ENCODE results near the gene CACNA1A. TPM values are rescaled to one million over a fixed set of nuclear protein-coding genes. Genes with fewer than 3 reads are reported as not detected.

The CACNA1A gene
- total RNA-seq, 6 experiments from 2014 or later = 1.3 to 13.2 (median 10.0) TPM

DNA sequence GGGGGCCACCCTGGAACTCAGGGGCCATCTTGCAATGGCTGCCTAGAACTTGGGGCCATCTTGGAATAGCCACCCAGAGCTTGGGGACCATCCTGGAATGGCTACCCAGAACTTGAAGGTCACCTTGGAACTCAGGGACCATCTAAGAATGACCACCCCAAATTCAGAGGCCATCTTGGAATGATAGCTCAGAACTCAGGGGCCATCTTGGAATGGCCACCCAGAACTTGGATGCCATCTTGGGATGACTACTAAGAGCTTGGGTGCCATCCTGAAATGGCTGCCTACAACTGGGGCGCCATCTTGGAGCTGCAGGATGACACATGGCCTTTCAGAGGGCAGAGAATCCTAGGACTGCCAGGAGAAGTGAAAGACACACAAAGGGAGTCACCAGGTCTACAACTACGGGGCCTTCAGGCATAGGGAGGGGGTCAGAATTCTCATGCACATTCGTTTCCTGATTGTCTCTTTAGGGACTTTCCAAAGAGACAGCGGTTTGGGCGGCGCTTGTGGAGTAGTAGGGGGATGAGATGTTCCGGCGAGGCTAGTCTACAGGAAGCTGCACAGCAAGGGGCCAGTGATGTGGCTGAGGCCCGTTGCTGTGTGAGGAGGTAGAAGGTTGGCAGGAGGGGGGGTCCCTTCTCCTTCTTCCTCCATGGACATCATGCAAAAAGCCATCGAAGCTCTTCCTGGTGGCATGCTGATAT, 231.1 kb downstream of the CACNA1A start:
- H3K4me1 Mint-ChIP-seq (ENCODE audit: low read depth) = peaks cover 15% of the 10 kb centered on the region
- no peak overlapping the region for H3K4me3 Mint-ChIP-seq
- no peak overlapping the region for H3K27ac Mint-ChIP-seq
- H3K36me3 Mint-ChIP-seq (ENCODE audit: low read depth) = no peaks in the 10 kb centered on the region
- H3K9me3 Mint-ChIP-seq = no peaks in the 10 kb centered on the region
- no peak for DNase-seq
- peaks cover 16% of the 10 kb centered on the region for H3K27me3 Mint-ChIP-seq (ENCODE audit: insufficient read depth)
- TF ChIP-seq, protein P1, sequence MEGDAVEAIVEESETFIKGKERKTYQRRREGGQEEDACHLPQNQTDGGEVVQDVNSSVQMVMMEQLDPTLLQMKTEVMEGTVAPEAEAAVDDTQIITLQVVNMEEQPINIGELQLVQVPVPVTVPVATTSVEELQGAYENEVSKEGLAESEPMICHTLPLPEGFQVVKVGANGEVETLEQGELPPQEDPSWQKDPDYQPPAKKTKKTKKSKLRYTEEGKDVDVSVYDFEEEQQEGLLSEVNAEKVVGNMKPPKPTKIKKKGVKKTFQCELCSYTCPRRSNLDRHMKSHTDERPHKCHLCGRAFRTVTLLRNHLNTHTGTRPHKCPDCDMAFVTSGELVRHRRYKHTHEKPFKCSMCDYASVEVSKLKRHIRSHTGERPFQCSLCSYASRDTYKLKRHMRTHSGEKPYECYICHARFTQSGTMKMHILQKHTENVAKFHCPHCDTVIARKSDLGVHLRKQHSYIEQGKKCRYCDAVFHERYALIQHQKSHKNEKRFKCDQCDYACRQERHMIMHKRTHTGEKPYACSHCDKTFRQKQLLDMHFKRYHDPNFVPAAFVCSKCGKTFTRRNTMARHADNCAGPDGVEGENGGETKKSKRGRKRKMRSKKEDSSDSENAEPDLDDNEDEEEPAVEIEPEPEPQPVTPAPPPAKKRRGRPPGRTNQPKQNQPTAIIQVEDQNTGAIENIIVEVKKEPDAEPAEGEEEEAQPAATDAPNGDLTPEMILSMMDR (IDR thresholded peaks at IDR 0.05) = no peak

DNA sequence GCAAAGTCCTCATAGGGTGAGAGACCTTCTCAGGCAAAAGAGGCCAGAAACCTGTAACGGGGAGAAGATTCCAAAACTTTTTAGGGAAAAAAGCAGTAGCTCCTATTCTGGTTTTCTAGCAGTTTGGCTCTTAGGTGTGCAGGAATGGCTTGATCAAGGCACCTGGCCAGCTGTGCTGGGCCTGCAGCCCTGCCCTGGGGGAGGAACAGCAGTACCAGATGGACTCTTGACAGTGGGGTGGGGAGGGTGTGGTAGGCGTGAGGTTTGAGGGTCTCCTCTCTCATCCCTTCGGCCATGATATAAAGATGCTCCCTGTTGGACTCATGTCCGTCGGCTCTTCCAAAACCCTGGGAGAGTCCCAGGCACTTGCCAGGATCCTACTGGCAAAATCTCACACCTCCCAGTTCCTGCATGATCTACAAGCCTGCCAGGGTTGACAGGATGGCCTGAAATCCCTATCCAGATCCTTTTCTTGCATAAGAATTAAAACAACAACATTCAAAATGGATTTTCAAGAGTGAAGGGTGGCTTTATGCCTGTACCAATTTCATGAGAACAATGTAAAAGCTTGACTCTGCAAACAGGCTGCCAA, 235.7 kb downstream of the CACNA1A start:
- Mint-ChIP-seq H3K27ac (no peak overlapping the region), H3K4me1 (ENCODE audit: low read depth) (peaks cover 5% of the 10 kb centered on the region; the same call in 1 of the 2 replicates), H3K36me3 (ENCODE audit: low read depth) (no peaks in the 10 kb centered on the region), H3K27me3 (ENCODE audit: insufficient read depth) (peaks cover 20% of the 10 kb centered on the region), H3K9me3 (no peaks in the 10 kb centered on the region), H3K4me3 (no peak overlapping the region)
- TF ChIP-seq, protein P1 (IDR thresholded peaks at IDR 0.05) = no peak
- no peak for DNase-seq

DNA sequence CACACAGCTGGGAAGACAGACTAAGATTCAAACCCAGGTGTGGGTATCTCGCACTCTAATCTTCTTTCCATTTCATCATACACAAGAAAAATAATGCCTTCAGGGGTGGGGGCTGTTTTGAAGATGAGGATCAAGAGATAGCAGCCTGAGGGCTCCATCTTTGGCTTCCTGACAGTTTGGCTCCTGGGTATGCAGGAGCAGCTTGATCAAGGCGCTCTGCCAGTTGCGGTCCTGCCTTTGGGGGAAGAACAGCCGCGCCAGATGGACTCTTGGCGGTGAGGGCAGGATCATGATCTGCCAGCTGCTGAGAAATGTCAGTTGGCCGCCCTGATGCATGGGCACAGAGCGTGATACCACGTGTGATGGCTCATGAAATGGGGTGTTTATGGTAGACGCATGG, 236.9 kb downstream of the CACNA1A start:
- Mint-ChIP-seq H3K4me1 (ENCODE audit: low read depth) (peaks cover 5% of the 10 kb centered on the region; the same call in 1 of the 2 replicates), H3K27ac (no peak overlapping the region)

DNA sequence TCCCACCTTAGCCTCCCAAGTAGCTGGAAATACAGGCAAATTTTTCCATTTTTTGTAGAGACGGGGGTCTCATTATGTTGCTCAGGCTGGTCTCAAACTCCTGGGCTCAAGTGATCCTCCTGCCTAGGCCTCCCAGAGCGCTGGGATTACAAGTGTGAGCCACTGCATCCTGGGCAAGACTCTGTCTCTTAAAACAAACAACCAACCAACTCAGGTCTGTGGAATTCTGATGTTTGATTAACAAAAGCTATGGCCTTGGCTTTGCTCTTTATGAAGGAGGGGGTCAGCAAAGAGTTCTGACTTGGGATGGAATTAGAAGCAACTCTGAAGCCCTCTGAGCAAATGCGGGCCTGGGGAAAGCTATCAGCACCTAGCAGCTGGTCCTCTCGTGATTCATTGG, 238.4 kb downstream of the CACNA1A start:
- H3K27ac Mint-ChIP-seq = no peak overlapping the region
- no peaks in the 10 kb centered on the region for H3K9me3 Mint-ChIP-seq
- TF ChIP-seq, protein P1 (IDR thresholded peaks at IDR 0.05) = no peak
- no peak overlapping the region for H3K4me3 Mint-ChIP-seq
- DNase-seq = no peak
- no peaks in the 10 kb centered on the region for H3K36me3 Mint-ChIP-seq (ENCODE audit: low read depth)
- H3K27me3 Mint-ChIP-seq (ENCODE audit: insufficient read depth) = peaks cover 23% of the 10 kb centered on the region
- H3K4me1 Mint-ChIP-seq (ENCODE audit: low read depth) = peaks cover 5% of the 10 kb centered on the region; the same call in 1 of the 2 replicates

More for the DNA sequence above, 236.9 kb downstream of the CACNA1A start:
- no peak for DNase-seq
- TF ChIP-seq, protein P1 (IDR thresholded peaks at IDR 0.05) = no peak
- Mint-ChIP-seq H3K36me3 (ENCODE audit: low read depth) (no peaks in the 10 kb centered on the region), H3K9me3 (no peaks in the 10 kb centered on the region), H3K4me3 (no peak overlapping the region), H3K27me3 (ENCODE audit: insufficient read depth) (peaks cover 23% of the 10 kb centered on the region)

DNA sequence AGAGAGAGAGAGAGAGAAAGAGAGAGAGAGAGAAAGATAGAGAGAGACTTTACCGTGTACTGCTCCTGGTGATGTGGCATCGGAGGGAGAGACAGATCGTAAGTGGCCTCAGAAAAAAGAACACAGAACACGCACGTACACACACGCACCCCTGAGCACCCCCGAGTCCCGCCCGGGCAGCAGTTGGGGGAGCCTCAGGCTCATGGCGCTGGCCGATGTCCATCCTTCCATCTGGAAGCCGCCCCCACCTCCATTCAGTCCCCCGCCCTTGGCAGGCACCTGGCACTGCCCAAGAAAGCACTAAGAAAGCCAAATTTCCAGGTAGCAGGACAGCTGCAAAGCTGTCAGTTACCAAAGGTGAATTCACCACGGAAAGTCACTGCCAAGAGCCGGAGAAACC, 239.1 kb downstream of the CACNA1A start:
- Mint-ChIP-seq H3K27ac (no peak overlapping the region), H3K9me3 (no peaks in the 10 kb centered on the region), H3K4me1 (ENCODE audit: low read depth) (peaks cover 11% of the 10 kb centered on the region), H3K4me3 (no peak overlapping the region), H3K36me3 (ENCODE audit: low read depth) (no peaks in the 10 kb centered on the region), H3K27me3 (ENCODE audit: insufficient read depth) (peaks cover 18% of the 10 kb centered on the region)
- no peak for DNase-seq
- TF ChIP-seq, protein P1 (IDR thresholded peaks at IDR 0.05) = no peak
